Stimulated activated naive CD8-positive, alpha-beta T cell treated with anti-CD3 and anti-CD28 coated beads, Interleukin-15, Interleukin-2, amounts not matched to agents 100 U/mL and 50 U/mL, for 24 hours (primary cell): Measurements from ENCODE around the gene KCNJ13.
"Not testable (repeated sequence)": the region's sequence is repeated elsewhere in the genome, so short reads cannot be mapped to it uniquely, and the experiment has no call there.

Source experiments
- ATAC-seq: fragments of 150-1000 bp; cut with Tn5 transposase; one replicate; pipeline ENCODE4 v1.10.0; 2021
- DNase-seq: peaks from one replicate; pipeline ENCODE4 v3.0.0; 2021

Gene KCNJ13

GRCh38 chr2:232767866-232768265 is 8.5 kb downstream of the KCNJ13 start:
- DNase-seq: no peak
- no peak for ATAC-seq

- no peak for ATAC-seq
These were observed 15.0 kb downstream of the KCNJ13 start for GRCh38 chr2:232761301-232761907.

DNA sequence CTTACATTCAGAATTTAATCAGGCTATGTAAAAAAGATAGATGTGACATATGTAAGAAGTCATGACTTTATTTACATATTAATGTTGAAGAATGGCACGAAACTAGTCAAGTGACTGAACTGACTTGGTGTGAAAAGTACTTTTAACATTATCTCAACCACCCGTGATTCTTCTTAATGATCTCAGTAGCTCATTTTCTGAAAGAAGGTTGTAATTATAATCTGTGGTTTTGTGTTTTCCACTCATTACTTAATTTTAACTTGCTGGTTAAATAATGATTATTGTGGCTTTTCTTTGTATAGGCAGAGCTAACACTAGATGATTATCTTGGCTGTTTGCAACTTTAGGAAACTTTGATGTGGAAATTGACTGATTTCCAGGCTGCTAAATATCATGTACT is 18.5 kb downstream of the KCNJ13 start:
- no peak for DNase-seq
- ATAC-seq: no peak

More at GRCh38 chr2:232761301-232761907, 15.0 kb downstream of the KCNJ13 start:
- peak; percentile 13 for DNase-seq

DNA sequence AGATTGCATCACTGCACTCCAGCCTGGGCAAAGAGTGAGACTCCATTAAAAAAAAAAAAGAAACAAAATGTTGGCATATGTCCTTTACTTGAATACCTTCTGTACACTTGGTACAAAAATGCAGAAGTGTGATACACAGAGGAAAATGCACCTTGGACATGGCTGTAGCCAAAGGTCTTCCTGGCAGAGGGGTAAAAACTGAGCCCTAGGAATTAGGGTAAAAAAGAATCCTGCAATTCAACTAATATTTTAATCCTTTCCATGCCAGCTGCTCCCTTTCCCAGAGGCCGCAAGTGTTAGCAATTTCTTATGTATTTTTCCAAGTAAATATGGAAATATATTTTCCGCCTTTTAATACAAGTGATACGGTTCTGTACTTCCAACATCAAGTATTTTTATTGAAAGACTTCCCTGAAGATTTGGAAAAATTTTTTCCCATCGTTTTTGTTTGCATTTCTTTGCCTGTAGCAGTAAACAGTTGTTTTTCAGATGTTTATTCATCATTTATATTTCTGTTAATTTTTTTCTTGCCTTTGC is 26.2 kb downstream of the KCNJ13 start:
- no peak for ATAC-seq
- DNase-seq: no peak

DNA sequence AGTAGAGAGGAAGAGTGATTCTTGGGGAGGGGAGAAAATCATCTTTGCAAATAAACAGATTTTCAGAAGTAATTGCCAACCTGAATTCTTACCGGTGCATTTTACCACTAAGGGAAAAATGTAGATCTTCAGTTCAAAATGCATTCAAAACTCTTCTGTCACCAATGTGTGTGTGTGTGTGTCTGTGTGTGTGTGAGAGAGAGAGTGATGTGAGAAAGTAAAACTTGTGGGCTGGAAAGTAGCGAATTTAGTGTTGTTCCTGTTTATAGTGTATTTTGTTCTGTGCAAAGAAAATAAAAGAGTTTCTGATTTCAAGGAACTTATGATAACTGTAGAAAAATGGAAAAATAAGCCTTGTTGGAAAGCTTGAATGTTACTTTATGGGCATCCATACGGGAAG is 27.0 kb downstream of the KCNJ13 start:
- DNase-seq: no peak

GRCh38 chr2:232748038-232748437 is 28.3 kb downstream of the KCNJ13 start:
- no peak for ATAC-seq
- DNase-seq: no peak

More for the DNA sequence above, 27.0 kb downstream of the KCNJ13 start:
- ATAC-seq: no peak

- DNase-seq: no peak
- no peak for ATAC-seq
These were observed 31.4 kb downstream of the KCNJ13 start for GRCh38 chr2:232744963-232745362.

DNA sequence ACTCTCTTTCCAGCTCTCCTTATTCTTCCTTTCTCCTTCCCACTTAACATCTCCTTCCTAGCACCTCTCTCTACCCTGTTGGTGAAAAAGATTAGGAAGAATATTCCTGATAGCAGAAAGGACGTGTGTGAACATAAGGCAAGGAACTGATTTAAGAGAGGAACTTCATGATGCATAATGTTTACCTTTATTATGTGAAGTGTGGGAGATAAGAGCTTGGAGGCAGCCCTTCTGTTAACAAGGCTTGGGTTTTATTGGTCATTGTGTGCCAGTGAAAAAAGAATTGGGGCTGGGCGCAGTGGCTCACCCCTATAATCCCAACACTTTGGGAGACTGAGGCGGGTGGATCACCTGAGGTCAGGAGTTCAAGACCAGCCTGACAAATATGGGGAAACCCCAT is 34.4 kb downstream of the KCNJ13 start:
- DNase-seq (no peak), ATAC-seq (no peak)

GRCh38 chr2:232741294-232741693 is 35.1 kb downstream of the KCNJ13 start:
- DNase-seq (no peak), ATAC-seq (no peak)

GRCh38 chr2:232731470-232731869 is 44.9 kb downstream of the KCNJ13 start:
- no peak for ATAC-seq
- DNase-seq: no peak

DNA sequence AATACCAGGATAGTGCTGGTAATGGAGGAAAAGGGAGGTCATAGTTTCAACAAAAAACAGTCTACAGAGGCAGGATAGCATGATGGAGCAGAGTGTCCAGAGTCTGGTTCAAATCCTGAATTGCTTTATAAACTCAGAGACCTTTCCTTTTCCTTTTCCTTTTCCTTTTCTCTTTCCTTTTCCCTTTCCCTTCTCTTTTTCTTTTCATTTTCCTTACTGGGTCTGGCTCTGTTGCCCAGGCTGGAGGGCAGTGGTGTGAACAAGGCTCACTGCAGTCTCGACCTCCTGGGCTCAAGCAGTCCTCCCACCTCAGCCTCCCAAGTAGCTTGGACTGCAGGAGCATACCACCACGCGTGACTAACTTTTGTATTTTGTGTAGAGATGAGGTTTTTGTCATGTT is 47.6 kb downstream of the KCNJ13 start:
- no peak for DNase-seq
- ATAC-seq: no peak

GRCh38 chr2:232723027-232723426 is 53.3 kb downstream of the KCNJ13 start:
- DNase-seq (no peak), ATAC-seq (no peak)

DNA sequence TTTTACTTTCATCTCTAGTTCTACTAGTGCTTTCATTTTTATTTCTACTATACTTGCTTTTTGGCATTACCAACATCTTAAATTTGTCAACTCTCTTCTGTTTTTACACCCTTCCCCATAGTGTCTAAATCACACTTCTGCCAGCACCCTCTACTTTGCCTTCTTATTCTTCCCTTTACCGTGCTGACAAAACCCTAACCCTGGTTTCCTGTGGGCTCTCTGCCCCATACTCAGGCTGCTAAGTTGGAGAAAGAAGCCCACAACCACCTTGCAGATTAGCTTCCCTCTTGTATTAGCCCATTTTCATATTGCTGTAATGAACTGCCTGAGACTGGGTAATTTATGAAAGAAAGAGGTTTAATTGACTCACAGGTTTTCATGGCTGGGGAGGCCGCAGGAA is 54.5 kb downstream of the KCNJ13 start:
- DNase-seq (no peak), ATAC-seq (no peak)

- no peak for DNase-seq
- no peak for ATAC-seq
These were observed 55.1 kb downstream of the KCNJ13 start for GRCh38 chr2:232721261-232721660.

- not testable (repeated sequence) for ATAC-seq, DNase-seq
These were observed 56.3 kb downstream of the KCNJ13 start for GRCh38 chr2:232720056-232720455.
